IPS-NIHi11 (cell line): ENCODE data around the gene MRPS27.
"Not testable (repeated sequence)": the region's sequence is repeated elsewhere in the genome, so short reads cannot be mapped to it uniquely, and the experiment has no call there.

ENCODE experiments used
- DNase-seq: peaks from one replicate; pipeline ENCODE4 v3.0.0; 2012; ENCODE audit warnings: mixed read lengths, low spot score

Gene MRPS27

DNA sequence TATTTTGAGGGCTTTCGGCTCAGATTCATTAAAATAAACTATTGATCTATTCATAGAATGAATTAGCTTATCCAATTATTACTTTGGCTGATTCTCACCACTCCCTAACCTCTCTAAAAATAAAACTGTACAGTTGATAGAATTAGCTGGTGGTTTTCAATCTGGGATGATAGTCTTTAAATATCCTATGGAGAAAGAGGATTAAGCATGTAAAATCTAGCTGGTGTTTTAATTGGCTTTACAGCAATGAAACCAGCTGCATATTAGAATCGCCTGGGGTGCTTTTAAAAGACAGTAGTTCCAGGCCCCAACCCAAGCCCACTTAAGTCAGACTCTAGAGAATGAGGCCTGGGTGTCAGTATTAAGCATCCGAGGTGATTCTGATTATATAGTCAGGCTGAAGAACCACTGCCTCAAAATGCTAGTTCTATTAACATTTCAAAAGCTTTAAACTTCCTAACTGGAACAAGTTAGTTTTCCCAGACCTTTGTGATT lies 117.7 kb downstream of the MRPS27 start:
- DNase-seq: no peak

DNA sequence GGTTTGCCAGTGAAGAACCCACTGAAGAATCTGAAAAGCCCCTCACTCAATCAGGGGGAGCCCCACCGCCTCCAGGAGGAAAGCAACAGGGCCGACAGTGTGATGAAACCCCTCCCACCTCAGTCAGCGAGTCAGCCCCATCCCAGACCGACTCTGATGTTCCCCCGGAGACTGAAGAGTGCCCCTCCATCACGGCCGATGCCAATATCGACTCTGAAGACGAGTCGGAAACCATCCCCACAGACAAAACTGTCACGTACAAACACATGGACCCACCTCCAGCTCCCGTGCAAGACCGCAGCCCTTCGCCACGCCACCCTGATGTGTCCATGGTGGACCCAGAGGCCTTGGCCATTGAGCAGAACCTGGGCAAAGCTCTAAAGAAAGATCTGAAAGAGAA lies 120.4 kb downstream of the MRPS27 start:
- no peak for DNase-seq

DNA sequence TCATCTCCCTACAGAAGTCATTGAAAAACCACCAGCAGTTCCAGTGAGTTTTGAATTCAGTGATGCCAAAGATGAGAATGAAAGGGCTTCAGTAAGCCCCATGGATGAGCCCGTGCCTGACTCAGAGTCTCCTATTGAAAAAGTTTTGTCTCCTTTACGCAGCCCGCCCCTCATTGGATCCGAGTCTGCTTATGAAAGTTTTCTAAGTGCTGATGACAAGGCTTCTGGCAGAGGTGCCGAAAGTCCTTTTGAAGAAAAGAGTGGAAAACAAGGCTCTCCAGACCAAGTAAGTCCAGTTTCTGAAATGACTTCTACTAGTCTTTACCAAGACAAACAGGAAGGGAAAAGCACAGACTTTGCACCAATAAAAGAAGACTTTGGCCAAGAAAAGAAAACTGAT lies 122.6 kb downstream of the MRPS27 start:
- DNase-seq: no peak

- no peak for DNase-seq
Measured at GRCh38 chr5:72195581-72195980, 124.5 kb downstream of the MRPS27 start.

DNA sequence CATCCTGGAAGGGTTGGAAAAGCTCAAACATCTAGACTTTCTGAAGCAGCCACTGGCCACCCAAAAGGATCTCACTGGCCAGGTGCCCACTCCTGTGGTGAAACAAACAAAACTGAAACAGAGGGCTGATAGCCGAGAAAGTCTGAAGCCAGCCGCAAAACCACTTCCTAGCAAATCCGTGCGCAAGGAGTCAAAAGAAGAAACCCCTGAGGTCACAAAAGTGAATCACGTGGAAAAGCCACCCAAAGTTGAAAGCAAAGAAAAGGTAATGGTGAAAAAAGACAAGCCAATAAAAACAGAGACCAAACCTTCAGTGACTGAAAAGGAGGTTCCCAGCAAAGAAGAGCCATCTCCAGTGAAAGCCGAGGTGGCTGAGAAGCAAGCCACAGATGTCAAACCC lies 125.2 kb downstream of the MRPS27 start:
- no peak for DNase-seq

- no peak for DNase-seq
Measured at GRCh38 chr5:72191404-72191803, 128.6 kb downstream of the MRPS27 start.

GRCh38 chr5:72189146-72189545 lies 130.9 kb downstream of the MRPS27 start:
- no peak for DNase-seq

DNA sequence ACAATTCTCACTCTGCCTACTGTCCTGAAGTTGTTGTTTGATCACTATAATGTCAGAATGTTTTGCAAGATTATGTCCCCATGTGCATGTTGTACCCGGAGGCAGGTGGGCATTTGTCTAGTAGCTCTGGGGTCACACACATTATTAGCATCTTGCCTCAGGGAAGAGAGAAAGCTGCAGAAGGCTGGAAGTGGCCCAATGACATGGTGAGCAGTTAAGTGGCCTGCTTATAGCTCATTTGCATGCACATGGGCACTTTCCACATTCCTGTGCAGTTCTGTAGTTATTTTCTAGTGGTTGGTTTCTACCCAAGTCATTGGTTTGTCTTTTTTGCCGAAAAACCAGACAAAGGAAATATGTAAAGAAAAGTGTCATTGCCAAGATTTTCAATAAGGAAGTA lies 131.9 kb downstream of the MRPS27 start:
- no peak for DNase-seq

- DNase-seq: no peak
Measured at GRCh38 chr5:72187388-72188075, 132.5 kb downstream of the MRPS27 start.

GRCh38 chr5:72185496-72186329 lies 134.3 kb downstream of the MRPS27 start:
- no peak for DNase-seq

DNA sequence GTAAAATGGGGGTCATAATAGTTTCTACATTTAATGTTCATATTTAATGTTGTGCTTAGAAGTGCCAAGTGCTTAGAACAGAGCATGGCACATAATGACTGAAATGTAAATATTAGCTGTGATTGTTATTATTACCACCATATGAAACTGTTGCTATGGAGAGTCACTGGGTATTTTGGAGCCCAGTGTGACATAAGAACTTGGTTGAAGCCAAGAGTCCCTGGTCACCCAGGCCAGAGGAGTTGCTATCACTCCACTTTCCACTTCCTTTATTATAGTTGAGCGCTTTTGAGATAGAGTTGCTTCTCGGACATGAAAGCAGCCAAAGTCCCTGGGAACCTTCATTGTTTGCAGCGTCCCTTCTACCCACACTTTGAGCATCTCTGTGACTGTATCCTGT lies 135.6 kb downstream of the MRPS27 start:
- no peak for DNase-seq

- DNase-seq: peak; percentile 24
Measured at GRCh38 chr5:72183101-72183520, 136.9 kb downstream of the MRPS27 start.

GRCh38 chr5:72182686-72183085 lies 137.4 kb downstream of the MRPS27 start:
- no peak for DNase-seq

DNA sequence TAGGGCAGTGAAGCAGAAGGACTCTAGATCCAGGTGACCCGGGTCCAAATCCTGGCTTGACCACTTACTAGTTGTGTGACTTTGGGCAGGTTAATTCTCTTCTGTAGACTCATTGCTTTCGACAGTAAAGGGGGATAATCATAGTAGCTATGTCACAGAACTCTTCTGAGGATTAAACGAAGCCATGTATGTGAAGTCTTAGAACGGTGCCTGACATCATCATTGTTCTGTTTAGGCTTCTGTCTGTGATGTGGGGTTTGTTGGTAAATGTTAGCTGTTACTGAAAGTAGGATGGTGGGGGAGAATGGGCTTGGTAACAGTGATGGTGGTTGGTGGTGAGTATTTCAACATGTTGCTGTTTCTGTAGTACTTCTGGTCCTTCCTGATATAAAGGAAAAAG lies 139.1 kb downstream of the MRPS27 start:
- no peak for DNase-seq

DNA sequence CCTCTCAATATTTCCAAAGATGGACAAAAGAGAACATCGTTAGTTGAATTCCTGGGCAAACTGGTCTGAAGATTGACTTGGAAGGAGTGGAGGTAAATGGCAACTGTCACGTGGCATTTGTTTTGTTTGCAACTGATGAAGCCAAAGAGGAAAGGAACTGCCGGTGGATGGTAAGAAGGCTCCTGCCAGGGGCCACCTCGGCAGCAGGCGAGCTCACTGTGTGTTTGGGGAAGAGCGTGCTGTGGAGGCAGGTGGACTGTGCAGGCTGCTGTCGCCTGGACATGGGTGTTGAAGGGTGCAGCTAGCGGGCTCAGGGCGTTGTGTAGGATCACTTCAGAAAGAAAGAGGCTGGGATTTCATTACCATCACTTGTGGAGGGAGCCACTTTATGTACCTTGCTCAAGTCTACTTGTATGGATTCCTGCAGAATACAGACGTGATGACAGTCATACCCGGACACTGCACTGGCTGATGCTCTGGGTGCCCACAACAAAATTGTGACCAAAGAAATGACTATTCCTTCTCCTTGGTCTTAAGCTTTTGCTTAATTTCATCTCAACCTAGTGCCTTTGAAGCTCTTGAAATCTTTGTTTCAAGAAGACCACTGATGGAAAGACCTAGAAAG lies 140.1 kb downstream of the MRPS27 start:
- no peak for DNase-seq

- DNase-seq: peak; percentile 42
Measured at GRCh38 chr5:72179028-72179815, 140.8 kb downstream of the MRPS27 start.

DNA sequence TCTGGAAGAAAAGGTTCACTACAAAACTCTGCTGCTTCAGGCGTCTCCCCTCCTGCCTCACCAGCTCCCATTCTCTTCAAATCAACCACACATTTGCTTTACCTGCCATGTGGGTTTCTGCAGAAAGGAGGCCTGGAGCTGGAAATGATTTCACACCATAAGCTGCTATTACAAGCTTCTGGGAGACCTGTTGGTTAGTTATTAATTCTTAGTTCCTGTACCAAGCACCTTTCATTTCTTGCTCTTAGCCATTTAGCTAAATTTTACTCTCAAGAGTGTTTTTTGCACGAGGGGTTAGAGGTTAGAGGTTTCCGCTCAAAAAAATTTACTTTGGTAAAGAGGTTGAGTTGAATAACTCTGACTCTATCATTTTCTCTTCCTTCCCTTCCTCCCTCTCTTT lies 142.5 kb downstream of the MRPS27 start:
- no peak for DNase-seq

- no peak for DNase-seq
Measured at GRCh38 chr5:72172786-72173185, 147.3 kb downstream of the MRPS27 start.

DNA sequence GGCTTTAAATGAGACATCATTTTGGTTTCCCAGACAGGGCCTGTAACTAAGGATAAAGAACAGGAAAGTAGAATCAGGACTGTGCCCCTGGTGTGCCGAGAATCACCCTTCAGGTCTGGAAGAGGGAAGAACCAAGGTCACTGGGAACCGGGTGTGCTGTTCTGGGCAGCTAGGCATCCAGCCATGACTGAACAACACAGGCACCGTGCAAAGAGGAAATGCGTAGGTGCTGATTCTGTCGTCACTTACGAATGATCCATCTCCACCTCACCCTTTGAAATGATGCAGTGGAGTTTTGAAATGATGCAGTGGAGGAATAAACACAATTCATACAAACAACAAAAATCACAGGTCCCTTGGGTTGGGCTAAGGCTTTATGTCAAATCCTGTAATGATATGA lies 148.4 kb downstream of the MRPS27 start:
- no peak for DNase-seq

DNA sequence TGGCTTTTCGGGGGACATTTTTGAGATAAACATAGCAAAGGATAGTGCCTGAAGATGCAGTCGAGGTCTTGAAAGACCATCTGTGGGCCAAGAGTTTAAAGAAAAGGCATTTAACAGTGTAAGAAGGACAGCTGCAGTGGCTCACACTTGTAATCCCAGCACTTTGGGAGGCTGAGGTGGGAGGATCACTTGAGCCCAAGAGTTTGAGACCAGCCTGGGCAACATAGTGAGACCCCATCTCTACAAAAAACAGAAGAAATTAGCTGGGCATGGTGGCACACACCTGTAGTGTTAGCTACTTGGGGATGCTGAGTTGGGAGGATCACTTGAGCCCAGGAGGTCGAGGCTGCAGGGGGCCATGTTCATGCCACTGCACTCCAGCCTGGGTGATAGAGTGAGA lies 148.9 kb downstream of the MRPS27 start:
- not testable (repeated sequence) for DNase-seq

DNA sequence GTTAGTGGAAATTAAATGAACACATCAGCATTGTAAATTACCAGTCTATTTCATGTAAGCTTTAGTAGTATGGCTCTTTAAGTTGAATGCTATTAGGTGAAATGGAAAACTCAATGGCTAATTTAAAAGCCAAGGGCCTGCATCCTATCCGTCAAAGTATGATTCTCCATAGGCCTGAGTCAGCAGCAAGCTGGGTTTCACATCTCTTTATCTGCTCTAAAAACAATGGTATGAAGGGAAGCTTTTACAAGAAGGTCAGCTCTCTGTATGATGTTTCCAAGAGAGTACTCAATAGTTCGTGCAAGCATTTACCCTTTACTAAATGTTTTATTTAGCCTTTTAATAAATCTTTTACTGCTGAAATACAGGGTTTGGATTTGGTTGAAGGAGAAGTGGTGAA lies 149.9 kb downstream of the MRPS27 start:
- no peak for DNase-seq
